Neural cell (in vitro differentiated cells): ENCODE data around the gene TMEM245.

Experiments
- CTCF ChIP-seq: fragments of 450-650 bp; IDR thresholded peaks from 2 replicates; pipeline ENCODE4 v1.5.1; 2014; ENCODE audit warnings: antibody characterized with exemption, mild to moderate bottlenecking, moderate library complexity; ENCODE audit not compliant: poor library complexity, severe bottlenecking
- POLR2AphosphoS5 ChIP-seq: IDR thresholded peaks from 2 replicates; pipeline ENCODE4 v1.6.1; 2012
- SMC3 ChIP-seq: fragments of 450-650 bp; conservative IDR thresholded peaks from 2 replicates; pipeline ENCODE4 v1.6.1; 2014; ENCODE audit warnings: antibody characterized with exemption, mild to moderate bottlenecking, moderate library complexity; ENCODE audit not compliant: poor library complexity

- TF ChIP-seq SMC3 (no peak), CTCF (no peak), POLR2AphosphoS5 (no peak)
Observed at GRCh38 chr9:109047259-109047658, 72.5 kb downstream of the TMEM245 start.
